ENCODE data around the gene GTSF1L.

Gene GTSF1L

GRCh38 chr20:43715511-43715910 lies 11.3 kb downstream of the GTSF1L start:
- no peak for FAIRE-seq

DNA sequence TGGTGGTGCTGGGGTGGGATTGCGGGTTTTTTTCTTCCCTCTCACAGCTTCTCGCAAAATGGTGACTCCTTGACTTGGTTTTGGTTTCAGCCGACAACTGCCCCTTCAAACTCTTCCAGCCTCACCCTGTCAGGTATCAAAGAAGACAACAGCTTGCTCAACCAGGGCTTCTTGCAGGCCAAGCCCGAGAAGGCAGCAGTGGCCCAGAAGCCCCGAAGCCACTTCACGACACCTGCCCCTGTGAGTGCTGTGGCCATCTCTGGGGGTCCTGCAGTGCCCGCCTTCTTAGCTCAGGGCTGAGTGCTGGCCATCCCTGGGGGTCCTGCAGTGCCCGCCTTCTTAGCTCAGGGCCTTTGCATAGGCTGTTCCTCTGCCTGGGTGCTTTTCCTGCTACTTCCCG lies 11.8 kb downstream of the GTSF1L start:
- no peak for FAIRE-seq

DNA sequence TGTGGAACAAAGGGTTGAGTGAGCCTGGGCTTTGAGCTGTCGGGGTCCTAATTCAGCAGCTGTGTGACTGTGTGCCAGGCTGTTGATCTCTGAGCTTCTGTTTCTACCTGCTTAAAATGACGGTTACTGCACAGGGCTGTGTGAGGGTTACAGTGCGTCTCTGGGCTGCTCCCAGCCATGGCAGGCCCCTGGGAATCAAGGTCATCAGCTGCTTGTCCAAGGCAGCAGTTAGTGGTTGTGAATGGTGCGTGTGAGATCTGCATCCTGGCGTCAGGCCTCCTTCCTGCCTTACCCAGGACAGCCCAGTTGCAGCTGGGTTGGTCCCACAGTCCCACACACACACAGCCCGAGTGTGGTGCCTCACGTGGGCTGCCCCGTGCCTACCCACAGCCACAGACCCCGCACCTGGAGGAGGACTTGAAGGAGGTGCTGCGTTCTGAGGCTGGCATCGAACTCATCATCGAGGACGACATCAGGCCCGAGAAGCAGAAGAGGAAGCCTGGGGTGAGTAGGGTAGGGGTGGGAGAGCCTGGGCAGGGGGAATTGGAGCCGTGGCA lies 15.6 kb downstream of the GTSF1L start:
- FAIRE-seq, result no peak

DNA sequence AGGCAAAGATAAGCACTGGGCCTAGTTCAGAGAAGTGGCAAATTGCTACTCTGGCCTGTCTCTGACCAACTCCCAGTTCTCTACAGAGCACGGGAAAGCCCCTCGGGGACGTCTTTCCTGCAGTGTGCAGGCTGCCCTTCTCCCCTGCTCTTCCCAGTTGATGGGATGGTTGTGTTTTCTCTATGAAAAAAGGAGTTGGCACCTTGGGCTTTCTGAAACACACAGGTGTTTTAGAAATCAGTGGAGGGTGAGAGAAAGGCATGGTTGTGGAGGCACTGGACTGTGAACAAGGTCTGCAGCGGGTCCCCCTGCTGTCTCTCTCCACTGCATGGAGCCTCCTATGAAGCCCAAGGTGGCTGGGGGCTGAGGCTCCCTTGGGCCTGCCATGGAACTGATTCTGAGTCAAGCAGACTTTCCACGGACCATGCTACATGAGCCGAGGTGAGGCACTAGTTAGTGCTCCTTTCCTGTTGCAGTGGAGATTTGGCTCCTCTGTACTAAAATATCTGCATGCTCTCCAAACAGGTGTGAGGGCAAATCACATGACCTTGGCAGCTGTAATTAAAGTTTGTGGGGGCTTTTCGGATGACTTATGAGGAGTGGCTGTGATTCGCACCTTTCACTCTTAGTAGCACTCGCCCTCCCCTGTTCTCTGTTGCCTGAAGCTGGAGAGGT lies 16.3 kb downstream of the GTSF1L start:
- no peak for FAIRE-seq

DNA sequence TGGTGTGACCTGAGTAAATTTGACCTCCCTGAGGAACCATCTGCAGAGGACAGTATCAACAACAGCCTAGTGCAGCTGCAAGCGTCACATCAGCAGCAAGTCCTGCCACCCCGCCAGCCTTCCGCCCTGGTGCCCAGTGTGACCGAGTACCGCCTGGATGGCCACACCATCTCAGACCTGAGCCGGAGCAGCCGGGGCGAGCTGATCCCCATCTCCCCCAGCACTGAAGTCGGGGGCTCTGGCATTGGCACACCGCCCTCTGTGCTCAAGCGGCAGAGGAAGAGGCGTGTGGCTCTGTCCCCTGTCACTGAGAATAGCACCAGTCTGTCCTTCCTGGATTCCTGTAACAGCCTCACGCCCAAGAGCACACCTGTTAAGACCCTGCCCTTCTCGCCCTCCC lies 24.3 kb downstream of the GTSF1L start:
- FAIRE-seq, result no peak

DNA sequence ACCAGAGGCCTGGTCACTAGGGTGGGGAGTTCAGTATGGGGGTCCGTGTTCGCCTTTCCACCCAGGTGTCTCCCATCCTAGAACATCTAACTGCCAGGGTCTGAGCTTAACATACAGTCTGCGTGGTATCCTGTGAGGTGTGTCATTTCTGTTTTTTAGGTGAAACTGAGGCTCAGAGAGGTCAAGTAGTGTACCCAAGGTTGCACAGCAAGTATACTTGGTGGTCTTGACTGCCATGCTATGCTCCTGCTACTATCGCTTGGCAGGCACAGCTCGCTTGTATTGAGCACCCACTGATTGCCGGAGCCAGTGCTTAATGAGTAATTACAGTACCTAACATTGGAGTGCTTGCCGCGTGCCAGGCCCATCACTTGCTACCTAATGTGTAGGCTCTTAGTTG lies 26.2 kb downstream of the GTSF1L start:
- FAIRE-seq, result no peak

- FAIRE-seq, result no peak
Measured at GRCh38 chr20:43699941-43700565, 26.7 kb downstream of the GTSF1L start.

DNA sequence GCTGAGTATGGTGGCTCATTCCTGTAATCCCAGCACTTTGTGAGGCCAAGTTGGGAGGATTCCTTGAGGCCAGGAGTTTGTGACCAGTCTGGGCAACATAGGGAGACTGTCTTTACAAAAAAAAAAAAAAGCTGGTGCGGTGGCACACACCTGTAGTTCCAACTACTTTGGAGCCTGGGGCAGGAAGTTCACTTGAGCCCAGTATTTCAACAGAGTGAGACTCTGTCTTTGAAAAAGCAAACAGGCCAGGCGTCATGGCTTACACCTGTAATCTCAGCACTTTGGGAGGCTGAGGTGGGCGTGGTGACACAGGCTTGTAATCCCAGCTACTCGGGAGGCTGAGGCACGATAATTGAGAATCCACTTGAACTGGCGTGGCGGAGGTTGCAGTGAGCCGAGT lies 31.2 kb downstream of the GTSF1L start:
- no peak for FAIRE-seq

DNA sequence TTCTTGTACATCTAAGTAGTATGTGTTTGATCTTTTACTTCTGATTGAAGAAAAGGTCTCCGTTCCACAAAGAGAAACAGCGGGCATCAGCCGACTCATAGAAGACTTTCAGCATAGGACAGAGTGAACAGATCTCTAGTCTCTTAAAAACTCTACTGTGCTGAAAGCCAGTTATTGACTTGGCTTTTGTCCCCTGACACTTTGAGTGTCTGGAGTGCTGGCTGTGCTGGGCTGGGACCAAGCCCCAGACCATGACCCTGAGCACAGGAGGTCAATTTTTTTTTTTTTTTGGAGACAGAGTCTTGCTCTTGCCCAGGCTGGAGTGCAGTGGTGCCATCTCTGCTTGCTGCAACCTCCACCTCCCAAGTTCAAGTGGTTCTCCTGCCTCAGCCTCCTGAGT lies 32.0 kb downstream of the GTSF1L start:
- no peak for FAIRE-seq

DNA sequence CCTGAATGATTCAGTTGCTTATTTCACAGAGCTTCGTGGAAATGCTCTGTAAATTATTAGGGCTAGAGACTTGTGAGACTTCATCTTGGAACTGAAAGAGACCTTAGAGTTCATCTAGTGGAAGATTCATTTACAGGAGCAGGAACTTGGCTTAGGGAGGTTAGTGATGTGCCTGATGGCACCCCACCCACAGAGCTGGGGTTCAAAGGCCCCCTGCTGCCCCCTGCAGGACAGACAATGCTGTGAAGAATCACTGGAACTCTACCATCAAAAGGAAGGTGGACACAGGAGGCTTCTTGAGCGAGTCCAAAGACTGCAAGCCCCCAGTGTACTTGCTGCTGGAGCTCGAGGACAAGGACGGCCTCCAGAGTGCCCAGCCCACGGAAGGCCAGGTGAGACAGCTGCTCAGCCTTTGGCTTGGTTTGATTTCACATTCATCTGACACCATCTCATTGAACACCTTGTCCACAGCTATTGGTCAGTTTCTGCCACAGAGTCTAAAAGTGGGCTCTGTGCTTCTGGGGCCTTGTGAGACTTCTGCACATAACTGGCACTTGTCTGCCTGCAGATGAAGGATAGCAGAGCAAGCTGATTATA lies 34.8 kb downstream of the GTSF1L start:
- FAIRE-seq, result no peak

GRCh38 chr20:43690943-43691598 lies 35.7 kb downstream of the GTSF1L start:
- FAIRE-seq, result no peak

DNA sequence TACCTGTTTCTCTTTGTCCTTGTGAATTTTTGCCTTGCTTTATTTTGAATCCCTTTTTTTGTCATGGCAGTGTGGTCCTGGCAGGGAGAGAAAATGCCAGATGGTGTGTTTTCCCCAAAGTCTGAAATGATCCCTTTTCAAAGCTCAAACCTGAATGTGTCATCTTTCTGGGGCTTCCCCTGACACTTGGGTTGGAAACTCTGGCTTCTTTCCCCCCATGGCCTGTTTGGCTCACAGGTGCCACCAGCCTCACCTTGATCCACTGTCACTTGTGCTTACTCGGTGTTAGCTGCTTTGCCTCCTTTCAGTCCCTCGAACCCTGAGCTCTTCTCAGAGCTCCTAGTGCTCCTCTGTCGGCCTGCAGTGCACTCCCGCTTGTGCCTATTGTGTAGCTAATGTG lies 37.6 kb downstream of the GTSF1L start:
- no peak for FAIRE-seq

DNA sequence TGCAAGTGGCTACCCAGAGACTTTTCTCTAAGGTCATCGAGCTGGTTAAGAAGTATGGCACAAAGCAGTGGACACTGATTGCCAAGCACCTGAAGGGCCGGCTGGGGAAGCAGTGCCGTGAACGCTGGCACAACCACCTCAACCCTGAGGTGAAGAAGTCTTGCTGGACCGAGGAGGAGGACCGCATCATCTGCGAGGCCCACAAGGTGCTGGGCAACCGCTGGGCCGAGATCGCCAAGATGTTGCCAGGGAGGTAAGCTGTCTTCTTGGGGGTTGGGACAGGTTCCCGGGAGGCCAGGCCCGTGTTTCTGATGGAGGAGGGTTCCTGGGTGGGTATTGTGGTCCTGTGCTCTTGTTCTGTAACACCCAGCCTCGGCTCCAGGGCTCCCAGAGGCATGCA lies 40.0 kb downstream of the GTSF1L start:
- no peak for FAIRE-seq

GRCh38 chr20:43682446-43682845 lies 44.4 kb downstream of the GTSF1L start:
- no peak for FAIRE-seq

GRCh38 chr20:43681991-43682410 lies 44.8 kb downstream of the GTSF1L start:
- FAIRE-seq, result no peak

GRCh38 chr20:43681468-43681942 lies 45.3 kb downstream of the GTSF1L start:
- FAIRE-seq, result no peak

DNA sequence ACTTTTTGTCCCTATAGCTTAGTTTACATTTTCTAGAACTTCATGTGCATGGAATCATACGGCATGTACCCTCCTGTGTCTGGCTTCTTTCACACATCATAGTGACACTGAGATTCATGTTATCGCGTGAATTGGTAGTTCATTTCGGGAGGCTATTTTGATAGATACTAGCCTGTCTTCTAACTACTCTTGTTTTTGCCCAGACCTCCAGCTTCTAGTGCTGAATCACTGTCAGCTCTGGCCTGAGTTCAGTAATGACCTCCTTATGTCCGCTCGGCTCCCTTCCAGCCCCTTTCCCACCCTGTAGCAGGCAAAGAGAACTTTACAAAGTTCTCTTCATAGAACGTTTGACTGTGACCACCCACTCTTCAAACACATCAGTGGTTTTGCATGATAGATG lies 45.8 kb downstream of the GTSF1L start:
- FAIRE-seq, result no peak

GRCh38 chr20:43676368-43676767 lies 50.4 kb downstream of the GTSF1L start:
- FAIRE-seq, result no peak

Data from islet of Langerhans (tissue), 1 donor.